OCI-LY3 (cell line): Measurements from ENCODE around the gene RETREG1.
"Not testable (repeated sequence)": the region's sequence is repeated elsewhere in the genome, so short reads cannot be mapped to it uniquely, and the experiment has no call there.

Source experiments
- H2AFZ ChIP-seq: fragments of 200-600, 300-600 bp; shearing (Covaris generic); 2 replicates; pipeline ENCODE4 v1.6.0; 2014; ENCODE audit warnings: antibody characterized with exemption, low read depth, low read length
- H3K27ac ChIP-seq: fragments of 200-600, 300-600 bp; sonication (generic); 2 replicates; pipeline ENCODE4 v1.5.1; 2014; ENCODE audit warnings: mild to moderate bottlenecking, low read length, moderate library complexity, mixed read lengths
- H3K27me3 ChIP-seq: fragments of 200-600, 300-600 bp; sonication (generic); 2 replicates; pipeline ENCODE4 v1.6.1; 2014; ENCODE audit warnings: low read depth, low read length, mixed read lengths
- H3K36me3 ChIP-seq: fragments of 200-600, 300-600 bp; sonication (generic); replicated peaks from 2 replicates; pipeline ENCODE3; 2014; ENCODE audit warnings: low read depth, low read length, mixed read lengths
- H3K4me1 ChIP-seq: fragments of 300-600, 200-600 bp; sonication (generic); 2 replicates; pipeline ENCODE4 v1.6.1; 2014; ENCODE audit warnings: low read length, mixed read lengths
- H3K4me2 ChIP-seq: fragments of 200-600, 300-600 bp; sonication (generic); 2 replicates; pipeline ENCODE4 v1.6.1; 2014; ENCODE audit warnings: low read length, mixed read lengths
- H3K4me3 ChIP-seq: fragments of 300-600, 200-600 bp; sonication (generic); 2 replicates; pipeline ENCODE4 v1.5.1; 2014; ENCODE audit warnings: antibody characterized with exemption, mild to moderate bottlenecking, low read length, moderate library complexity
- H3K79me2 ChIP-seq: fragments of 300-600, 200-600 bp; shearing (Covaris generic); 2 replicates; pipeline ENCODE4 v1.6.1; 2014; ENCODE audit warnings: mild to moderate bottlenecking, low read length, mixed read lengths
- H3K9ac ChIP-seq: fragments of 300-600, 200-600 bp; shearing (Covaris generic); 2 replicates; pipeline ENCODE4 v1.6.0; 2014; ENCODE audit warnings: mild to moderate bottlenecking, low read length, moderate library complexity
- H3K9me3 ChIP-seq: fragments of 200-600, 300-600 bp; shearing (Covaris generic); 2 replicates; pipeline ENCODE4 v1.6.1; 2014; ENCODE audit warnings: low read length, mixed read lengths; ENCODE audit not compliant: insufficient read depth
- H4K20me1 ChIP-seq: fragments of 200-600, 300-600 bp; sonication (generic); 2 replicates; pipeline ENCODE4 v1.6.1; 2016; ENCODE audit warnings: low read length, mixed read lengths; ENCODE audit not compliant: insufficient read depth
- EZH2phosphoT487 ChIP-seq: fragments of 200-600 bp; shearing (Covaris generic); IDR thresholded peaks from 2 replicates; pipeline ENCODE4 v1.6.1; 2018; ENCODE audit warnings: antibody characterized with exemption, mixed run types, low read depth
- TF ChIP-seq, protein P1 (sequence below): fragments of 200-600, 300-600 bp; sonication (generic); IDR thresholded peaks from 2 replicates; pipeline ENCODE4 v1.5.1; 2014; ENCODE audit warnings: antibody characterized with exemption, low read length, low read depth

The RETREG1 gene

DNA sequence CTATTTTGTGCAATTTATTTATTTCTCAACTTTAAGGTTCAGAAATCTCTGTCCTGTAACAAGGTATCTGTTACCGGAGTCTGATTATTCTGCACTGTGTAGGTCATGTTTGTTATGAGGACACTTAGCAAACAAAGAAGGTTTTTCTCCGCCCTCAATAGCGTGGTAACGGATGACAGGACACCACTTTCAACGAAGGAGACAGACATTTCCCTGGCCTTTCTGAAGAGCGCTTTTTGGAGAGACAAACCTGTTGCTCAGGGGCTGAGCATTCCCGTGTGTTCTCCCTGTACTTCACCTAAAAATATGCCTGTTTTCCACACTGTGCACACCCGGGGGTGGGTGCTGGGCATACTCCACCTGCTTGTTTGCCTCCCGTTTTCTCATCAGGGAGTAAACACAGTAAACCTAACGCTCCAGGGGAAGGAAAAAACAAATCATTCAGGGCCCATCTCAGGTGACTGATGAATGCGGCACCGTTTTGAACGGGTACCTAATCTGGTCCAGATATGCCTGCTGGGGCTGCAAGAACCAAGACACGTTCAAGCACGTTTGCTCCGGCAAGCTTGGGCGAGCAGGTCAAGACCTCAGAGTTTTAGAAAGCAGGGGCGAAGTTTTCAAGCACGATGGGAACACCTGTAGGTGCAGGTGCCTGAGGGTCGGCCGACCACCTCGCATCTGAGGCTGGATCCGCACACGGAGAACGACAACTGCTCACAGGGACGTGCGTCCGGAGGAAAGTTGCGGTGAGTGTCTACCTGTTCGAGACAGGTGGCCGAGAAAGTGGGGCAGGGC, 859 bp downstream of the RETREG1 start:
- Histone ChIP-seq H3K36me3 (no peaks in the 10 kb centered on the region), H2AFZ (peak overlapping the region; percentile 82; the same call in 1 of the 2 replicates), H3K4me3 (peak overlapping the region; percentile 98), H3K27me3 (no peaks in the 10 kb centered on the region), H3K4me1 (peaks cover 6% of the 10 kb centered on the region), H4K20me1 (no peaks in the 10 kb centered on the region), H3K79me2 (no peaks in the 10 kb centered on the region), H3K27ac (no peak overlapping the region), H3K4me2 (peak overlapping the region; percentile 99), H3K9me3 (no peaks in the 10 kb centered on the region), H3K9ac (peak overlapping the region; percentile 71)
- TF ChIP-seq, protein P1, sequence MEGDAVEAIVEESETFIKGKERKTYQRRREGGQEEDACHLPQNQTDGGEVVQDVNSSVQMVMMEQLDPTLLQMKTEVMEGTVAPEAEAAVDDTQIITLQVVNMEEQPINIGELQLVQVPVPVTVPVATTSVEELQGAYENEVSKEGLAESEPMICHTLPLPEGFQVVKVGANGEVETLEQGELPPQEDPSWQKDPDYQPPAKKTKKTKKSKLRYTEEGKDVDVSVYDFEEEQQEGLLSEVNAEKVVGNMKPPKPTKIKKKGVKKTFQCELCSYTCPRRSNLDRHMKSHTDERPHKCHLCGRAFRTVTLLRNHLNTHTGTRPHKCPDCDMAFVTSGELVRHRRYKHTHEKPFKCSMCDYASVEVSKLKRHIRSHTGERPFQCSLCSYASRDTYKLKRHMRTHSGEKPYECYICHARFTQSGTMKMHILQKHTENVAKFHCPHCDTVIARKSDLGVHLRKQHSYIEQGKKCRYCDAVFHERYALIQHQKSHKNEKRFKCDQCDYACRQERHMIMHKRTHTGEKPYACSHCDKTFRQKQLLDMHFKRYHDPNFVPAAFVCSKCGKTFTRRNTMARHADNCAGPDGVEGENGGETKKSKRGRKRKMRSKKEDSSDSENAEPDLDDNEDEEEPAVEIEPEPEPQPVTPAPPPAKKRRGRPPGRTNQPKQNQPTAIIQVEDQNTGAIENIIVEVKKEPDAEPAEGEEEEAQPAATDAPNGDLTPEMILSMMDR: no peak
- TF ChIP-seq EZH2phosphoT487: no peak

DNA sequence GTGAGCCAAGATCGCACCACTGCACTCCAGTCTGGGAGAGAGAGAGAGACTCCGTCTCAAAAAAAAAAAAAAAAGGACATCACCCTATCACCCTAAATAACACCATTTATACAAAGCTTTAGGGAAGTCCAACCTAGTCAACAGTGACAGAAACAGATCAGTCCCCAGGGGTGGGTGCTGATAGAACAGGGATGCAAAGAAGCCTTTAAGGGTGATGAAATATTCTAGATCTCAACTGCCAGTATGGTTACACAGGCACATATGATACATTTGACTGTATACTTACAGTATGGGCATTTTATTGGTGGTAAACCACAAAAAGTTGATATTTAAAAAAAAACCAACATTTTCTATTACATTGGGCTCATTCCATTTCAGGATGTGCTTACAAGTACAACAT, 4.8 kb downstream of the RETREG1 start:
- no peak overlapping the region for H3K9ac ChIP-seq

DNA sequence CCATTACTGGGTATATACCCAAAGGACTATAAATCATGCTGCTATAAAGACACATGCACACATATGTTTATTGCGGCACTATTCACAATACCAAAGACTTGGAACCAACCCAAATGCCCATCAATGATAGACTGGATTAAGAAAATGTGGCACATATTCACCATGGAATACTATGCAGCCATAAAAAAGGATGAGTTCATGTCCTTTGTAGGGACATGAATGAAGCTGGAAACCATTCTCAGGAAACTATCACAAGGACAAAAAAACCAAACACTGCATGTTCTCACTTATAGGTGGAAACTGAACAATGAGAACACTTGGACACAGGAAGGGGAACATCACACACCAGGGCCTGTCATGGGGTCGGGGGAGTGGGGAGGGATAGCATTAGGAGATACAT, 5.9 kb downstream of the RETREG1 start:
- H3K4me1 ChIP-seq, H3K9me3 ChIP-seq, H3K36me3 ChIP-seq, H3K4me3 ChIP-seq, H3K27me3 ChIP-seq, H2AFZ ChIP-seq, H3K4me2 ChIP-seq, H3K79me2 ChIP-seq, H3K9ac ChIP-seq, H3K27ac ChIP-seq, H4K20me1 ChIP-seq: not testable (repeated sequence)

More for the DNA sequence above, 4.8 kb downstream of the RETREG1 start:
- Histone ChIP-seq H3K9me3 (no peaks in the 10 kb centered on the region), H3K79me2 (no peaks in the 10 kb centered on the region), H3K27me3 (no peaks in the 10 kb centered on the region), H3K4me1 (peaks cover 6% of the 10 kb centered on the region), H3K27ac (no peak overlapping the region), H3K36me3 (no peaks in the 10 kb centered on the region), H4K20me1 (no peaks in the 10 kb centered on the region), H3K4me3 (no peak overlapping the region), H2AFZ (no peak overlapping the region), H3K4me2 (no peak overlapping the region)
- no peak for TF ChIP-seq EZH2phosphoT487
- TF ChIP-seq, protein P1: no peak

DNA sequence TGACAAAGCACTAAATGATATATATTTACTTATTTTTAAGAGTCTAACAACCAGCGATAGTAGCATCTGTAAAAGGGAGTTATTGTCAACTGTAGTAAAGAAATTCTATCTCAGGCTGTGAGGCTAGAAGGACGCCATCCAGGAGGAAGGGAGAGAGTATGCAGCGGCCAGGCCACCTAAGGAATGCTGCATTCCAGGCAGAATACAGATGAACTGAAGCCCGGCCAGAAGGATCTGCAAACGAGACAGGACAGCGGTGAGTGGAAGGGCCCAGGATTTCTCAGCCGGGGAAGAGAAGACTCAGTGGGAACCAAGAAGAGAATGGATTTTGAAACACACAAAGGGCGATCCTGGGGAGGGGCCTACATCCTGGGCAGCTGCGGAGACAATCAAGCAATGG, 7.4 kb downstream of the RETREG1 start:
- Histone ChIP-seq H3K9ac (no peak overlapping the region), H3K27me3 (no peaks in the 10 kb centered on the region), H3K27ac (no peak overlapping the region), H3K9me3 (no peaks in the 10 kb centered on the region), H3K79me2 (no peaks in the 10 kb centered on the region), H4K20me1 (no peaks in the 10 kb centered on the region), H3K4me3 (no peak overlapping the region), H3K4me2 (no peak overlapping the region), H2AFZ (no peak overlapping the region), H3K36me3 (no peaks in the 10 kb centered on the region), H3K4me1 (no peaks in the 10 kb centered on the region)
- no peak for TF ChIP-seq EZH2phosphoT487
- TF ChIP-seq, protein P1: no peak
